K562 (cell line): ENCODE measurements around the gene ZNF581. TPM values are rescaled to one million over a fixed set of nuclear protein-coding genes. Genes with fewer than 3 reads are reported as not detected.

ENCODE experiments used
- ATF1 ChIP-seq, 2 experiments: fragments of 450-650 bp in 1 of 2; IDR thresholded peaks; 2 replicates each; pipeline ENCODE4 v1.6.1; 2016; ENCODE audit warnings: missing compliant biosample characterization in 1 of 2, missing genetic modification characterization in 1 of 2
- C11orf30 ChIP-seq: fragments of 450-650 bp; IDR thresholded peaks from 2 replicates; pipeline ENCODE4 v1.6.1; 2016; ENCODE audit warnings: low read depth, mild to moderate bottlenecking
- CBX1 ChIP-seq: sonication (generic); IDR thresholded peaks from 2 replicates; pipeline ENCODE4 v1.6.1; 2016; ENCODE audit warnings: antibody characterized with exemption, low read depth, mild to moderate bottlenecking
- CBX2 ChIP-seq: fragments of 200-600 bp; sonication (generic); IDR thresholded peaks from one replicate; pipeline ENCODE4 v1.6.1; 2012; ENCODE audit warnings: mild to moderate bottlenecking, low read length, inconsistent platforms; ENCODE audit not compliant: insufficient read depth, poor library complexity, severe bottlenecking
- CREB1 ChIP-seq, 2 experiments: sonication (generic) in 1 of 2; formaldehyde crosslinking in 1 of 2; IDR thresholded peaks; 2 replicates each; pipeline versions ENCODE4 v1.6.1 to v1.8.0; 2012 to 2022; ENCODE audit warnings: inconsistent platforms in 1 of 2, mild to moderate bottlenecking in 1 of 2, missing genetic modification reagents in 1 of 2, moderate library complexity in 1 of 2
- DIDO1 ChIP-seq: fragments of 450-650 bp; IDR thresholded peaks from 2 replicates; pipeline ENCODE4 v1.6.1; 2016; ENCODE audit warnings: low read depth, missing biosample characterization, missing genetic modification characterization
- ILK ChIP-seq: fragments of 450-650 bp; IDR thresholded peaks from 2 replicates; pipeline ENCODE4 v1.6.1; 2016; ENCODE audit warnings: missing genetic modification characterization, low read depth, mild to moderate bottlenecking, missing compliant biosample characterization, moderate library complexity, borderline replicate concordance
- NEUROD1 ChIP-seq: fragments of 150-350 bp; IDR thresholded peaks from 2 replicates; pipeline ENCODE4 v1.6.1; 2014; ENCODE audit warnings: borderline replicate concordance, low read length, low read depth; ENCODE audit not compliant: partially characterized antibody
- POLR2H ChIP-seq: IDR thresholded peaks from 2 replicates; pipeline ENCODE4 v1.6.1; 2016; ENCODE audit warnings: missing genetic modification characterization, low read depth, mild to moderate bottlenecking, control low read depth, missing compliant biosample characterization, moderate library complexity
- PRMT5 ChIP-seq: sonication (generic); formaldehyde crosslinking; IDR thresholded peaks from 2 replicates; pipeline ENCODE4 v1.5.0; 2020; ENCODE audit warnings: missing genetic modification reagents
- RB1 ChIP-seq: fragments of 450-650 bp; IDR thresholded peaks from 2 replicates; pipeline ENCODE4 v1.6.1; 2017; ENCODE audit warnings: low read depth, mild to moderate bottlenecking
- SLC30A9 ChIP-seq: fragments of 250-450 bp; sonication (Bioruptor Pico); IDR thresholded peaks from 2 replicates; pipeline ENCODE4 v1.8.0; 2022; ENCODE audit warnings: mild to moderate bottlenecking, moderate library complexity
- SMC3 ChIP-seq: conservative IDR thresholded peaks from 2 replicates; pipeline ENCODE4 v1.6.1; 2011; ENCODE audit warnings: low read depth, low read length, improper control_type of control experiment; ENCODE audit not compliant: insufficient read depth
- TAF9B ChIP-seq: fragments of 450-650 bp; IDR thresholded peaks from 2 replicates; pipeline ENCODE4 v1.6.1; 2018; ENCODE audit warnings: mild to moderate bottlenecking; ENCODE audit not compliant: partially characterized antibody
- TRIM24 ChIP-seq, 2 experiments: fragments of 450-650 bp; IDR thresholded peaks; 2 replicates each; pipeline ENCODE4 v1.6.1; 2016
- ZBED1 ChIP-seq: IDR thresholded peaks from 2 replicates; pipeline ENCODE4 v1.6.1; 2014
- ZFP1 ChIP-seq: fragments of 450-650 bp; formaldehyde crosslinking; IDR thresholded peaks from 2 replicates; pipeline ENCODE4 v1.4.0; 2020; ENCODE audit warnings: mild to moderate bottlenecking, mixed read lengths
- ZNF124 ChIP-seq: sonication (generic); formaldehyde crosslinking; IDR thresholded peaks from 2 replicates; pipeline ENCODE4 v1.8.1; 2022; ENCODE audit warnings: missing genetic modification reagents
- ZNF24 ChIP-seq: fragments of 450-650 bp; IDR thresholded peaks from 2 replicates; pipeline ENCODE4 v1.6.1; 2016
- ZNF436 ChIP-seq: fragments of 250-450, 450-650 bp; sonication (Bioruptor Pico); formaldehyde crosslinking; IDR thresholded peaks from 2 replicates; pipeline ENCODE4 v1.7.0; 2020; ENCODE audit warnings: mild to moderate bottlenecking
- polyA plus RNA-seq, 8 experiments: library from polyadenylated mRNA; depleted of rRNA in 4 of 8; stranded (reverse) in 5 of 8; unstranded in 3 of 8; fragments of >200 nt; fragmentation: Nextera tagmentation in 2 of 8; fragmentation: Illumina TruSeq in 1 of 8; extraction: Ambion mirVana in 2 of 8; extraction: Trizol in 1 of 8; gene quantifications; 2 replicates each; pipeline versions ENCODE4 v1.2.1 to v1.2.3, GENCODE V29; 2011 to 2014; ENCODE audit warnings: inconsistent platforms in 1 of 8, missing spikeins in 1 of 8
- total RNA-seq, 7 experiments: library from RNA; depleted of rRNA in 6 of 7; stranded (reverse); fragments of >200 nt in 6 of 7; fragmentation: Illumina TruSeq in 2 of 7; extraction: Trizol in 2 of 7; gene quantifications; 2 replicates each; pipeline versions ENCODE4 v1.2.1 to v1.2.3, GENCODE V29; 2011 to 2021; ENCODE audit warnings: low replicate concordance in 1 of 7
- TF ChIP-seq, protein P1 (sequence below): fragments of 200-800 bp; sonication (Bioruptor generic); IDR thresholded peaks from 2 replicates; pipeline ENCODE4 v1.6.1; 2016; ENCODE audit warnings: missing genetic modification characterization, missing compliant biosample characterization
- TF ChIP-seq, protein P2 (sequence below): sonication (generic); formaldehyde crosslinking; IDR thresholded peaks from 2 replicates; pipeline ENCODE4 v1.8.1; 2023; ENCODE audit warnings: mild to moderate bottlenecking, missing genetic modification reagents
- TF ChIP-seq, protein P3 (sequence below): fragments of 250-450 bp; sonication (Bioruptor Pico); IDR thresholded peaks from 2 replicates; pipeline ENCODE4 v1.5.1; 2021; ENCODE audit warnings: mild to moderate bottlenecking

Gene ZNF581
- total and polyA plus RNA-seq, 9 of the 15 experiments (the other 6 are each of a cell fraction or from before 2014, with no cell fraction given) = 2.4 to 39.4 (median 15.4) TPM

DNA sequence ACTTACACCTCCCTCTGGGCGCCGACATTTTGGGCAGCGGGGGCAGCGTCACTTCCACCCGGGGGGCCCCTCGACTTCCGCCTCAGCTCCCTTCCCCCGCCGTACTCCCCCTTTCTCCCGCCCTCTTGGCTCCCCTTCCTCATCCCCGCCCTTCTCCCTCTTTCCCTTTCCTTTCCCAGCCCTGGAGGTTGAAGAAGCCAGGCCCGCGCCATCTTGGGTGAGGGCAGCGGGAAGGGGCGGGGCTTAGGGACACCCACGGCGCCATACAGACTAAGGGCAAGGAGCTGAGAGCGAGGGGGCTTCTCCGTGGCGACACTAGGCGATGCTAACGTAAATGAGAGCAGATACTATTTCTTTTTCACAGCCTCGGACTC is 44.0 kb upstream of the ZNF581 start, which contains the start of gene FIZ1 (continued):
- TF ChIP-seq, protein P1, sequence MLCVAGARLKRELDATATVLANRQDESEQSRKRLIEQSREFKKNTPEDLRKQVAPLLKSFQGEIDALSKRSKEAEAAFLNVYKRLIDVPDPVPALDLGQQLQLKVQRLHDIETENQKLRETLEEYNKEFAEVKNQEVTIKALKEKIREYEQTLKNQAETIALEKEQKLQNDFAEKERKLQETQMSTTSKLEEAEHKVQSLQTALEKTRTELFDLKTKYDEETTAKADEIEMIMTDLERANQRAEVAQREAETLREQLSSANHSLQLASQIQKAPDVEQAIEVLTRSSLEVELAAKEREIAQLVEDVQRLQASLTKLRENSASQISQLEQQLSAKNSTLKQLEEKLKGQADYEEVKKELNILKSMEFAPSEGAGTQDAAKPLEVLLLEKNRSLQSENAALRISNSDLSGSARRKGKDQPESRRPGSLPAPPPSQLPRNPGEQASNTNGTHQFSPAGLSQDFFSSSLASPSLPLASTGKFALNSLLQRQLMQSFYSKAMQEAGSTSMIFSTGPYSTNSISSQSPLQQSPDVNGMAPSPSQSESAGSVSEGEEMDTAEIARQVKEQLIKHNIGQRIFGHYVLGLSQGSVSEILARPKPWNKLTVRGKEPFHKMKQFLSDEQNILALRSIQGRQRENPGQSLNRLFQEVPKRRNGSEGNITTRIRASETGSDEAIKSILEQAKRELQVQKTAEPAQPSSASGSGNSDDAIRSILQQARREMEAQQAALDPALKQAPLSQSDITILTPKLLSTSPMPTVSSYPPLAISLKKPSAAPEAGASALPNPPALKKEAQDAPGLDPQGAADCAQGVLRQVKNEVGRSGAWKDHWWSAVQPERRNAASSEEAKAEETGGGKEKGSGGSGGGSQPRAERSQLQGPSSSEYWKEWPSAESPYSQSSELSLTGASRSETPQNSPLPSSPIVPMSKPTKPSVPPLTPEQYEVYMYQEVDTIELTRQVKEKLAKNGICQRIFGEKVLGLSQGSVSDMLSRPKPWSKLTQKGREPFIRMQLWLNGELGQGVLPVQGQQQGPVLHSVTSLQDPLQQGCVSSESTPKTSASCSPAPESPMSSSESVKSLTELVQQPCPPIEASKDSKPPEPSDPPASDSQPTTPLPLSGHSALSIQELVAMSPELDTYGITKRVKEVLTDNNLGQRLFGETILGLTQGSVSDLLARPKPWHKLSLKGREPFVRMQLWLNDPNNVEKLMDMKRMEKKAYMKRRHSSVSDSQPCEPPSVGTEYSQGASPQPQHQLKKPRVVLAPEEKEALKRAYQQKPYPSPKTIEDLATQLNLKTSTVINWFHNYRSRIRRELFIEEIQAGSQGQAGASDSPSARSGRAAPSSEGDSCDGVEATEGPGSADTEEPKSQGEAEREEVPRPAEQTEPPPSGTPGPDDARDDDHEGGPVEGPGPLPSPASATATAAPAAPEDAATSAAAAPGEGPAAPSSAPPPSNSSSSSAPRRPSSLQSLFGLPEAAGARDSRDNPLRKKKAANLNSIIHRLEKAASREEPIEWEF (CRISPR knock-in tag) = no peak
- peak; percentile 69 for TF ChIP-seq CREB1 (IDR thresholded peaks at IDR 0.05)
- peak; percentile 79 for TF ChIP-seq CREB1 (CRISPR knock-in tag; IDR thresholded peaks at IDR 0.05)
- TF ChIP-seq ILK (tag) = no peak
- no peak for TF ChIP-seq ZNF24
- TF ChIP-seq DIDO1 = no peak
- TF ChIP-seq, protein P2, sequence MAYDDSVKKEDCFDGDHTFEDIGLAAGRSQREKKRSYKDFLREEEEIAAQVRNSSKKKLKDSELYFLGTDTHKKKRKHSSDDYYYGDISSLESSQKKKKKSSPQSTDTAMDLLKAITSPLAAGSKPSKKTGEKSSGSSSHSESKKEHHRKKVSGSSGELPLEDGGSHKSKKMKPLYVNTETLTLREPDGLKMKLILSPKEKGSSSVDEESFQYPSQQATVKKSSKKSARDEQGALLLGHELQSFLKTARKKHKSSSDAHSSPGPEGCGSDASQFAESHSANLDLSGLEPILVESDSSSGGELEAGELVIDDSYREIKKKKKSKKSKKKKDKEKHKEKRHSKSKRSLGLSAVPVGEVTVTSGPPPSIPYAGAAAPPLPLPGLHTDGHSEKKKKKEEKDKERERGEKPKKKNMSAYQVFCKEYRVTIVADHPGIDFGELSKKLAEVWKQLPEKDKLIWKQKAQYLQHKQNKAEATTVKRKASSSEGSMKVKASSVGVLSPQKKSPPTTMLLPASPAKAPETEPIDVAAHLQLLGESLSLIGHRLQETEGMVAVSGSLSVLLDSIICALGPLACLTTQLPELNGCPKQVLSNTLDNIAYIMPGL (CRISPR knock-in tag) = no peak
- peak; percentile 78; the same call in 1 of the 2 replicates for TF ChIP-seq RB1
- no peak for TF ChIP-seq ZNF124 (CRISPR knock-in tag)
- TF ChIP-seq, protein P3, sequence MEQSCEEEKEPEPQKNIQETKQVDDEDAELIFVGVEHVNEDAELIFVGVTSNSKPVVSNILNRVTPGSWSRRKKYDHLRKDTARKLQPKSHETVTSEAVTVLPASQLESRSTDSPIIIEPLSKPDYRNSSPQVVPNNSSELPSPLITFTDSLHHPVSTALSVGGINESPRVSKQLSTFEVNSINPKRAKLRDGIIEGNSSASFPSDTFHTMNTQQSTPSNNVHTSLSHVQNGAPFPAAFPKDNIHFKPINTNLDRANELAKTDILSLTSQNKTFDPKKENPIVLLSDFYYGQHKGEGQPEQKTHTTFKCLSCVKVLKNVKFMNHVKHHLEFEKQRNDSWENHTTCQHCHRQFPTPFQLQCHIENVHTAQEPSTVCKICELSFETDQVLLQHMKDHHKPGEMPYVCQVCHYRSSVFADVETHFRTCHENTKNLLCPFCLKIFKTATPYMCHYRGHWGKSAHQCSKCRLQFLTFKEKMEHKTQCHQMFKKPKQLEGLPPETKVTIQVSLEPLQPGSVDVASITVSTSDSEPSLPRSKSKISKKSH (CRISPR knock-in tag) = no peak
- peak; percentile 92 for TF ChIP-seq C11orf30
- peak; percentile 69 for TF ChIP-seq POLR2H
- peak; percentile 84 for TF ChIP-seq TAF9B
- no peak for TF ChIP-seq ATF1 (CRISPR knock-in tag; IDR thresholded peaks at IDR 0.05)
- peak; percentile 95 for TF ChIP-seq ATF1 (tag; IDR thresholded peaks at IDR 0.05)
- TF ChIP-seq TRIM24 (IDR thresholded peaks at IDR 0.05) = no peak
- TF ChIP-seq SMC3 = no peak
- TF ChIP-seq CBX2 = no peak
- no peak for TF ChIP-seq SLC30A9 (CRISPR knock-in tag)
- TF ChIP-seq ZNF436 (CRISPR knock-in tag) = no peak
- TF ChIP-seq NEUROD1 = no peak
- TF ChIP-seq ZFP1 (CRISPR knock-in tag) = no peak
- TF ChIP-seq CBX1 = no peak
- no peak for TF ChIP-seq ZBED1
- TF ChIP-seq PRMT5 (CRISPR knock-in tag) = no peak
